ENCODE results near the gene ATP6V1G2.

Gene ATP6V1G2

DNA sequence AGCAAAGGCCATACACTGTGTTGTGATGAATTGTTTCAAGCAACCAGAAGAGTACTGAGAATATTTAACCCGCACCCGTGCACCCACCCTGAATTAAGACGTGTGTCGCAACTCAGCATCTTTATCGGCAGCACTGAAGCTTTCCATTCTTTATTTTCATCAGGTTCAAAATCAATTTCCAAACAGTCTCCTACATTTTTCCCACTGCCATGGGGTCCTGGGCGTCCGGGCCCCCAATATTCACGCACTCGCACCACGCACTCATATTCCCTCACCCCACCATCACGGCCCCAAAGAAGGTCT is 34.0 kb upstream of the ATP6V1G2 start:
- peak overlapping the region; percentile 8 for H3K9ac ChIP-seq (ENCODE audit: low read length)
- H3K27ac ChIP-seq (ENCODE audit: low read depth, low read length): peak overlapping the region; percentile 86
- H3K4me1 ChIP-seq (ENCODE audit: control insufficient read depth, insufficient read depth, low read length): no peaks in the 10 kb centered on the region
- no peaks in the 10 kb centered on the region for H3K36me3 ChIP-seq (ENCODE audit: control insufficient read depth, insufficient read depth, low read length)
- H3K27me3 ChIP-seq (ENCODE audit: control insufficient read depth, insufficient read depth, low read length): no peaks in the 10 kb centered on the region
- peak overlapping the region; percentile 97 for H3K4me3 ChIP-seq (ENCODE audit: low read length)

DNA sequence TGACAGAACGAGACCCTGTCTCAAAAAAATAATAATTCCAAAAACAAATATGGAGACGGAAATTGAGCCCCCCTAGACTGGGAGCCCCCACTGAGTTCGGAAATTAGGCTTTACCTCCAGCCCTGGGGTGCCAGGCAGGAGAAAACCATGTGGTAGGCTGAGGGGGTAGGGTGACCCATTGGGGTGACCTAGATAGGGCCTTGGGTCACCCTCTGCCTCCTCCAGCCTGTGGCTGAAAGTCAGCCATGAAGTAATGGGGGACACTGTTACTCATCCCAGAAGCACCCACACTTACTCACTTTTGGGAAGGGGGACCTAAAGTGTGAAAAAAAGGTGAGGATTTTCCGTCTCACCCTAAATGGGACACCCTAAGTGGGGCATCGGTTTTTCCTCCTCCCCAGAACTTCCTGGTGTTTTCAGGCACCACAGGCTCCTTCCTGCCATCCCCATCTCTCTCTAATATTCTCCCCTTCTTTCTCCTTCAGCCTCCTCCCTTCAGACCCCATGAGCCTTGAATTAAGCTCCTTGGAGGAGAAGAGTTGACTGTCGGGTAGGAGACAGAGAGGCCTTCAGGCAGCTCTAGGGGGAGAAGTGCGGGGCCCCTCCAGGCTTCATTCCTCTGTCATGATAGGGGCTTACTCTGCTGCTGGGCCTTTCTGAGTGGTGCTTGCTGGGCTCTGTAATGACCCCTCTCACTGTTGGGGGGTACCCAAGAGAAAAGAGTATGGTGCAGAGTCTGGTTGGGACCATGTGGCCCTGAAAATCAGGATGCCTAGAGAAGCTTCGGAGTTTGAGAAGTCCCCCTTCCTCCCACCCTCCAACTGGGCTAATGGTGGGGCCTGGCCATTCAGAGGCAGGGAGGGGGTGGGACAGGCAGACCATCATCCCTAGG is 33.4 kb upstream of the ATP6V1G2 start:
- no peak overlapping the region for H3K4me3 ChIP-seq (ENCODE audit: low read length)
- H3K27ac ChIP-seq (ENCODE audit: low read depth, low read length): no peak overlapping the region
- H3K9ac ChIP-seq (ENCODE audit: low read length): no peak overlapping the region
- H3K36me3 ChIP-seq (ENCODE audit: control insufficient read depth, insufficient read depth, low read length): no peaks in the 10 kb centered on the region
- peaks cover 3% of the 10 kb centered on the region for H3K4me1 ChIP-seq (ENCODE audit: control insufficient read depth, insufficient read depth, low read length)
- H3K27me3 ChIP-seq (ENCODE audit: control insufficient read depth, insufficient read depth, low read length): no peaks in the 10 kb centered on the region

DNA sequence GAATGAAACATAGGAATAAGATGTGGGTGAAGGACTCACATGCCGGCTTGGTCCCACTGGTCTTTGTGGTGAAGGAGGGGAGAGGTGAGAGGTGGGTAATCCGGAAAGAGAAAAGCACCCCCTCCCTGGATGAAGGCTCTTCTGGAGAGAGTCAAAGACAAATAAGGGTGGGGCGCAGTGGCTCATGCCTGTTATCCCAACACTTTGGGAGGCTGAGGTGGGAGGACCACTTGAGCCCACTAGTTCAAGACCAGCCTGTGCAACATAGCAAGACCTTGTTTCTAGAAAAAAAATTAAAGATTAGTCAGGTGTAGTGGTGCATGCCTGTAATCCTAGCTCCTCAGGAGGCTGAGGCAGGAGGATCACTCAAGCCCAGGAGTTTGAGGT is 32.7 kb upstream of the ATP6V1G2 start:
- no peaks in the 10 kb centered on the region for H3K36me3 ChIP-seq (ENCODE audit: control insufficient read depth, insufficient read depth, low read length)
- H3K9ac ChIP-seq (ENCODE audit: low read length): no peak overlapping the region
- H3K4me3 ChIP-seq (ENCODE audit: low read length): no peak overlapping the region
- H3K27ac ChIP-seq (ENCODE audit: low read depth, low read length): no peak overlapping the region
- H3K27me3 ChIP-seq (ENCODE audit: control insufficient read depth, insufficient read depth, low read length): no peaks in the 10 kb centered on the region
- peaks cover 3% of the 10 kb centered on the region for H3K4me1 ChIP-seq (ENCODE audit: control insufficient read depth, insufficient read depth, low read length)

GRCh38 chr6:31578184-31579118 is 32.0 kb upstream of the ATP6V1G2 start:
- no peak overlapping the region for H3K27ac ChIP-seq (ENCODE audit: low read depth, low read length)
- H3K4me3 ChIP-seq (ENCODE audit: low read length): no peak overlapping the region

GRCh38 chr6:31577579-31577966 is 31.2 kb upstream of the ATP6V1G2 start:
- Histone ChIP-seq H3K4me1 (ENCODE audit: control insufficient read depth, insufficient read depth, low read length) (peaks cover 3% of the 10 kb centered on the region), H3K27ac (ENCODE audit: low read depth, low read length) (no peak overlapping the region), H3K27me3 (ENCODE audit: control insufficient read depth, insufficient read depth, low read length) (no peaks in the 10 kb centered on the region), H3K9ac (ENCODE audit: low read length) (no peak overlapping the region), H3K36me3 (ENCODE audit: control insufficient read depth, insufficient read depth, low read length) (no peaks in the 10 kb centered on the region), H3K4me3 (ENCODE audit: low read length) (no peak overlapping the region)

More at GRCh38 chr6:31578184-31579118, 32.0 kb upstream of the ATP6V1G2 start:
- Histone ChIP-seq H3K9ac (ENCODE audit: low read length) (no peak overlapping the region), H3K36me3 (ENCODE audit: control insufficient read depth, insufficient read depth, low read length) (no peaks in the 10 kb centered on the region), H3K27me3 (ENCODE audit: control insufficient read depth, insufficient read depth, low read length) (no peaks in the 10 kb centered on the region), H3K4me1 (ENCODE audit: control insufficient read depth, insufficient read depth, low read length) (peaks cover 3% of the 10 kb centered on the region)

DNA sequence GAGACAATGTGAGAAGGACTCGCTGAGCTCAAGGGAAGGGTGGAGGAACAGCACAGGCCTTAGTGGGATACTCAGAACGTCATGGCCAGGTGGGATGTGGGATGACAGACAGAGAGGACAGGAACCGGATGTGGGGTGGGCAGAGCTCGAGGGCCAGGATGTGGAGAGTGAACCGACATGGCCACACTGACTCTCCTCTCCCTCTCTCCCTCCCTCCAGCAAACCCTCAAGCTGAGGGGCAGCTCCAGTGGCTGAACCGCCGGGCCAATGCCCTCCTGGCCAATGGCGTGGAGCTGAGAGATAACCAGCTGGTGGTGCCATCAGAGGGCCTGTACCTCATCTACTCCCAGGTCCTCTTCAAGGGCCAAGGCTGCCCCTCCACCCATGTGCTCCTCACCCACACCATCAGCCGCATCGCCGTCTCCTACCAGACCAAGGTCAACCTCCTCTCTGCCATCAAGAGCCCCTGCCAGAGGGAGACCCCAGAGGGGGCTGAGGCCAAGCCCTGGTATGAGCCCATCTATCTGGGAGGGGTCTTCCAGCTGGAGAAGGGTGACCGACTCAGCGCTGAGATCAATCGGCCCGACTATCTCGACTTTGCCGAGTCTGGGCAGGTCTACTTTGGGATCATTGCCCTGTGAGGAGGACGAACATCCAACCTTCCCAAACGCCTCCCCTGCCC is 30.6 kb upstream of the ATP6V1G2 start:
- Histone ChIP-seq H3K27ac (ENCODE audit: low read depth, low read length) (no peak overlapping the region), H3K36me3 (ENCODE audit: control insufficient read depth, insufficient read depth, low read length) (no peaks in the 10 kb centered on the region), H3K9ac (ENCODE audit: low read length) (no peak overlapping the region), H3K4me3 (ENCODE audit: low read length) (peak overlapping the region; percentile 65), H3K4me1 (ENCODE audit: control insufficient read depth, insufficient read depth, low read length) (peaks cover 3% of the 10 kb centered on the region), H3K27me3 (ENCODE audit: control insufficient read depth, insufficient read depth, low read length) (no peaks in the 10 kb centered on the region)

DNA sequence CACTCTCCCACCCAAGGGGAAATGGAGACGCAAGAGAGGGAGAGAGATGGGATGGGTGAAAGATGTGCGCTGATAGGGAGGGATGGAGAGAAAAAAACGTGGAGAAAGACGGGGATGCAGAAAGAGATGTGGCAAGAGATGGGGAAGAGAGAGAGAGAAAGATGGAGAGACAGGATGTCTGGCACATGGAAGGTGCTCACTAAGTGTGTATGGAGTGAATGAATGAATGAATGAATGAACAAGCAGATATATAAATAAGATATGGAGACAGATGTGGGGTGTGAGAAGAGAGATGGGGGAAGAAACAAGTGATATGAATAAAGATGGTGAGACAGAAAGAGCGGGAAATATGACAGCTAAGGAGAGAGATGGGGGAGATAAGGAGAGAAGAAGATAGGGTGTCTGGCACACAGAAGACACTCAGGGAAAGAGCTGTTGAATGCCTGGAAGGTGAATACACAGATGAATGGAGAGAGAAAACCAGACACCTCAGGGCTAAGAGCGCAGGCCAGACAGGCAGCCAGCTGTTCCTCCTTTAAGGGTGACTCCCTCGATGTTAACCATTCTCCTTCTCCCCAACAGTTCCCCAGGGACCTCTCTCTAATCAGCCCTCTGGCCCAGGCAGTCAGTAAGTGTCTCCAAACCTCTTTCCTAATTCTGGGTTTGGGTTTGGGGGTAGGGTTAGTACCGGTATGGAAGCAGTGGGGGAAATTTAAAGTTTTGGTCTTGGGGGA is 29.7 kb upstream of the ATP6V1G2 start:
- Histone ChIP-seq H3K4me3 (ENCODE audit: low read length) (peak overlapping the region; percentile 65), H3K27me3 (ENCODE audit: control insufficient read depth, insufficient read depth, low read length) (no peaks in the 10 kb centered on the region), H3K9ac (ENCODE audit: low read length) (peak overlapping the region; percentile 45), H3K27ac (ENCODE audit: low read depth, low read length) (peak overlapping the region; percentile 70), H3K36me3 (ENCODE audit: control insufficient read depth, insufficient read depth, low read length) (no peaks in the 10 kb centered on the region), H3K4me1 (ENCODE audit: control insufficient read depth, insufficient read depth, low read length) (peaks cover 3% of the 10 kb centered on the region)

DNA sequence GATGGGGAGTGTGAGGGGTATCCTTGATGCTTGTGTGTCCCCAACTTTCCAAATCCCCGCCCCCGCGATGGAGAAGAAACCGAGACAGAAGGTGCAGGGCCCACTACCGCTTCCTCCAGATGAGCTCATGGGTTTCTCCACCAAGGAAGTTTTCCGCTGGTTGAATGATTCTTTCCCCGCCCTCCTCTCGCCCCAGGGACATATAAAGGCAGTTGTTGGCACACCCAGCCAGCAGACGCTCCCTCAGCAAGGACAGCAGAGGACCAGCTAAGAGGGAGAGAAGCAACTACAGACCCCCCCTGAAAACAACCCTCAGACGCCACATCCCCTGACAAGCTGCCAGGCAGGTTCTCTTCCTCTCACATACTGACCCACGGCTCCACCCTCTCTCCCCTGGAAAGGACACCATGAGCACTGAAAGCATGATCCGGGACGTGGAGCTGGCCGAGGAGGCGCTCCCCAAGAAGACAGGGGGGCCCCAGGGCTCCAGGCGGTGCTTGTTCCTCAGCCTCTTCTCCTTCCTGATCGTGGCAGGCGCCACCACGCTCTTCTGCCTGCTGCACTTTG is 29.0 kb upstream of the ATP6V1G2 start, which contains the start of gene TNF:
Gene TNF (plus strand): TSS at position 231 of the 567 bp plus-strand sequence. CDS start 177 bp downstream, at position 408.
- Histone ChIP-seq H3K4me1 (ENCODE audit: control insufficient read depth, insufficient read depth, low read length) (peaks cover 3% of the 10 kb centered on the region), H3K36me3 (ENCODE audit: control insufficient read depth, insufficient read depth, low read length) (no peaks in the 10 kb centered on the region), H3K27ac (ENCODE audit: low read depth, low read length) (peak within 1 kb of the TSS; percentile 70), H3K9ac (ENCODE audit: low read length) (peak within 1 kb of the TSS; percentile 45), H3K27me3 (ENCODE audit: control insufficient read depth, insufficient read depth, low read length) (no peaks in the 10 kb centered on the region), H3K4me3 (ENCODE audit: low read length) (peak within 1 kb of the TSS; percentile 65)

- Histone ChIP-seq H3K9ac (ENCODE audit: low read length) (no peak overlapping the region), H3K4me1 (ENCODE audit: control insufficient read depth, insufficient read depth, low read length) (peaks cover 3% of the 10 kb centered on the region), H3K27me3 (ENCODE audit: control insufficient read depth, insufficient read depth, low read length) (no peaks in the 10 kb centered on the region), H3K27ac (ENCODE audit: low read depth, low read length) (peak overlapping the region; percentile 70), H3K36me3 (ENCODE audit: control insufficient read depth, insufficient read depth, low read length) (no peaks in the 10 kb centered on the region), H3K4me3 (ENCODE audit: low read length) (no peak overlapping the region)
These were observed 28.0 kb upstream of the ATP6V1G2 start for GRCh38 chr6:31574106-31575061.

- no peak overlapping the region for H3K27ac ChIP-seq (ENCODE audit: low read depth, low read length)
These were observed 27.1 kb upstream of the ATP6V1G2 start for GRCh38 chr6:31573239-31574105.

More at GRCh38 chr6:31573239-31574105, 27.1 kb upstream of the ATP6V1G2 start:
- Histone ChIP-seq H3K36me3 (ENCODE audit: control insufficient read depth, insufficient read depth, low read length) (no peaks in the 10 kb centered on the region), H3K9ac (ENCODE audit: low read length) (no peak overlapping the region), H3K27me3 (ENCODE audit: control insufficient read depth, insufficient read depth, low read length) (no peaks in the 10 kb centered on the region), H3K4me1 (ENCODE audit: control insufficient read depth, insufficient read depth, low read length) (peaks cover 3% of the 10 kb centered on the region), H3K4me3 (ENCODE audit: low read length) (no peak overlapping the region)
